Endothelial cell (in vitro differentiated cells): ENCODE results near the gene CELA2A. TPM values are rescaled to one million over a fixed set of nuclear protein-coding genes. Genes with fewer than 3 reads are reported as not detected.
"Not testable (repeated sequence)": the region's sequence is repeated elsewhere in the genome, so short reads cannot be mapped to it uniquely, and the experiment has no call there.

Source experiments
- DNase-seq: peaks from one replicate; pipeline ENCODE4 v3.0.0; 2021; ENCODE audit warnings: low spot score
- H3K27ac Mint-ChIP-seq: one replicate; pipeline ENCODE4 v1.8.0; 2021; ENCODE audit warnings: mixed read lengths, inconsistent platforms; ENCODE audit not compliant: unreplicated experiment
- H3K27me3 Mint-ChIP-seq: one replicate; pipeline ENCODE4 v1.8.0; 2021; ENCODE audit warnings: mild to moderate bottlenecking, moderate library complexity, mixed read lengths, inconsistent platforms; ENCODE audit not compliant: unreplicated experiment
- H3K36me3 Mint-ChIP-seq: one replicate; pipeline ENCODE4 v1.8.0; 2021; ENCODE audit warnings: mild to moderate bottlenecking, low read depth, mixed read lengths, inconsistent platforms; ENCODE audit not compliant: unreplicated experiment
- H3K4me1 Mint-ChIP-seq: one replicate; pipeline ENCODE4 v1.8.0; 2021; ENCODE audit warnings: mild to moderate bottlenecking, mixed read lengths, inconsistent platforms; ENCODE audit not compliant: unreplicated experiment
- H3K4me3 Mint-ChIP-seq: one replicate; pipeline ENCODE4 v1.8.0; 2021; ENCODE audit warnings: mild to moderate bottlenecking, mixed read lengths, inconsistent platforms; ENCODE audit not compliant: unreplicated experiment
- H3K9me3 Mint-ChIP-seq: one replicate; pipeline ENCODE4 v1.8.0; 2021; ENCODE audit warnings: mixed read lengths, inconsistent platforms; ENCODE audit not compliant: unreplicated experiment
- CTCF ChIP-seq: fragments of 200-600 bp; sonication (generic); IDR thresholded peaks from one replicate; pipeline ENCODE4 v1.5.0; 2021; ENCODE audit warnings: antibody characterized with exemption; ENCODE audit not compliant: unreplicated experiment
- total RNA-seq: library from RNA; stranded (reverse); fragmentation: NEBNext Ultra II Directional; extraction: Animal tissue kit (Norgen Biotek cat#: 25700); gene quantifications from one replicate; pipeline ENCODE4 v1.2.1, GENCODE V29; 2021; ENCODE audit not compliant: unreplicated experiment

Gene CELA2A
- total RNA-seq, 1 donor from 2014 or later: not detected

DNA sequence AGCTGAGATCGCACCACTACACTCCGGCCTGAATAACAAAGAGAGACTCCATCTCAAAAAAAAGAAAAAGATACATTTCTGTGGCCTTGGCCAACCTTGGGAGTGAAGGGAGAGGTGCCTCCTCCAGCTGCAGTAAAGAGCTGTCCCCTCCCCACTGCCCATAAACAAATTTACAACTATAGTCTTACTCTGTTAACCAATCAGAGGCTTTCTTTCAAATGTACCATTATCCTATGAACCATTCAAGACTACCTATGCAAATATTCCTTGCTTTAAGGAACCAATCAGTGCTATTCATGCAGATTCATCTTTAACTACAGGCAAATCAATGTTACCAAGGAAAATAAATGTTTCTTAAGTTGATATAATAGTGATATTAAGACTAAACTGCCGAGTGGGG, 20.4 kb downstream of the CELA2A start:
- Mint-ChIP-seq H3K27me3 (peaks cover 2% of the 10 kb centered on the region), H3K4me1 (no peaks in the 10 kb centered on the region), H3K4me3 (no peak overlapping the region), H3K36me3 (no peaks in the 10 kb centered on the region), H3K27ac (no peak overlapping the region), H3K9me3 (no peaks in the 10 kb centered on the region)
- TF ChIP-seq CTCF: no peak
- no peak for DNase-seq

- no peak for TF ChIP-seq CTCF
- Mint-ChIP-seq H3K4me1 (no peaks in the 10 kb centered on the region), H3K36me3 (no peaks in the 10 kb centered on the region), H3K27me3 (peaks cover 2% of the 10 kb centered on the region), H3K27ac (no peak overlapping the region), H3K4me3 (no peak overlapping the region), H3K9me3 (no peaks in the 10 kb centered on the region)
- no peak for DNase-seq
These were observed 21.2 kb downstream of the CELA2A start for GRCh38 chr1:15477646-15478212.

DNA sequence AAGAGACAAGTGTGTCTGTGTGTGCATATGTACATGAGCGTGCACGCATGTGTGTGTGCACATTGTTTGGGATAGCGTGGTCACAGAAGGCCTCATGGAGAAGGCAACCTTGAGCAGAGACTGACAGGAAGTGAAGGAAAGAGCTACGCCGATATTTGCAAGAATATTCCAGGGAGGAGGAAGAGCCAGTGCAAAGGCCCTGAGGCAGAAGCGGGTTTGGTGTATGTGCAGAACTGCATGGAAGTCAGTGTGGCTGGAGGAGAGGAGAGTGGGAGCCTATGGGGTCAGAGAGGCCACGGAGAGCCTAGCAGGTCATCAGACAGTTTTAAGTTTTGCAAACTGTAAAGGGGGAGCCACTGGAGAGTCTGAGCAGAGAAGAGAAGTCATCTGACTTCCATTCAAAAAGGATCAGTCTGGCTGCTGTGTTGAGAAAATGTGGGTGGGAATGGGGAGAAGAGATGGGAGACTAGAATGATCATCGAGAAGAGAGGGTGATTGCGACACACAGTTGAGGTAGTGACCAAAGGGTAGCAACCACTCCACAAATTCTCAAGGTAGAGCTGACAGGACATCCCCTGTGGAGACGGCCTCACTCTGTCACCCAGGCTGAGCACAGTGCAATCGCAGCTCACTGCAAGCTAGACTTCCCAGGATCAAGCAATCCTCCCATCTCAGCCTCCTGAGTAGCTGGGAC, 23.3 kb downstream of the CELA2A start:
- H3K27me3 Mint-ChIP-seq: no peaks in the 10 kb centered on the region
- no peak for TF ChIP-seq CTCF
- H3K36me3 Mint-ChIP-seq: peaks cover 4% of the 10 kb centered on the region
- H3K9me3 Mint-ChIP-seq: no peaks in the 10 kb centered on the region
- DNase-seq: no peak
- no peak overlapping the region for H3K27ac Mint-ChIP-seq
- H3K4me3 Mint-ChIP-seq: no peak overlapping the region
- H3K4me1 Mint-ChIP-seq: no peaks in the 10 kb centered on the region

- not testable (repeated sequence) for H3K9me3 Mint-ChIP-seq, H3K27ac Mint-ChIP-seq, H3K4me1 Mint-ChIP-seq, H3K36me3 Mint-ChIP-seq, DNase-seq, H3K4me3 Mint-ChIP-seq, H3K27me3 Mint-ChIP-seq
These were observed 25.9 kb downstream of the CELA2A start for GRCh38 chr1:15482455-15482854.

DNA sequence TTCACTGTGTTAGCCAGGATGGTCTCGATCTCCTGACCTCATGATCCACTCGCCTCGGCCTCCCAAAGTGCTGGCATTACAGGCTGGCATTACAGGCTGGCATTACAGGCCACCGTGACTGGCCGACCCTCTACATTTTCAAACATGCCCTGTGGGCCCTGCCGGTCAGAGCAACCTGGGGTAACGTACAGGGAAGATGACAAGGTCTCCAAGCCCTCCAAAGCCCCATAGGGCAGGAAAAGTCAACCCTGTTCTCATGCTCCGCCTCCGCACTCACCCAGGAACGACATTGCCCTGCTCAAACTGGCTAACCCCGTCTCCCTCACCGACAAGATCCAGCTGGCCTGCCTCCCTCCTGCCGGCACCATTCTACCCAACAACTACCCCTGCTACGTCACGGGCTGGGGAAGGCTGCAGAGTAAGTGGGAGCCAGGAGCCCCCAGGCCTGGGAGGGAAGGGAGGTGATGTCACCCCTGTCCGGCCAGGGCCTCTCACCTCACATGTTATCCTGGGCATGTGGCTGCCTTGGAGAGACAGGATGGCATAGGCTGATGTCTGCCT, 26.5 kb downstream of the CELA2A start:
- not testable (repeated sequence) for H3K27ac Mint-ChIP-seq, H3K4me1 Mint-ChIP-seq, H3K27me3 Mint-ChIP-seq, H3K4me3 Mint-ChIP-seq, DNase-seq, H3K36me3 Mint-ChIP-seq, H3K9me3 Mint-ChIP-seq

DNA sequence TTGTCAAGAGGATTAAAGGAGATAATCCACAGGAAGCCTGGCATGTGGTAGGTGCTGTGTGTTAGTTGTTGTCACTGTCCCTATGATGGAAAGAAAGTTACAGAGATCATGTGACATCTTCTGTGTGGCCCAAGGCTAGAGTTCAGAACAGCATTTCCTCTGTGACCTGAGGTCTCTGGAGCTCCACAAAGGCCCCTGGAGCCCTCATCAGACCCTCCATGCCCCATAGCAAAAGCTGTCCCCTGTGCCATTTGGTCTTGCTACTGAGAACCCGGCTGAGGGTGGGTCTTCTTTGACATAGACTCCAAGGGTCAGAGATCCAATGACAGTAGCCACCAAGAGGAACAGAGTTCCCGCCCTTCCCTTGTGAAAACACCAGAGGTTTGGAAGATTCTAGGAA, 27.4 kb downstream of the CELA2A start:
- Mint-ChIP-seq H3K36me3 (peaks cover 4% of the 10 kb centered on the region), H3K4me3 (no peak overlapping the region), H3K27ac (no peak overlapping the region), H3K9me3 (no peaks in the 10 kb centered on the region), H3K4me1 (no peaks in the 10 kb centered on the region), H3K27me3 (no peaks in the 10 kb centered on the region)
- TF ChIP-seq CTCF: no peak
- no peak for DNase-seq

DNA sequence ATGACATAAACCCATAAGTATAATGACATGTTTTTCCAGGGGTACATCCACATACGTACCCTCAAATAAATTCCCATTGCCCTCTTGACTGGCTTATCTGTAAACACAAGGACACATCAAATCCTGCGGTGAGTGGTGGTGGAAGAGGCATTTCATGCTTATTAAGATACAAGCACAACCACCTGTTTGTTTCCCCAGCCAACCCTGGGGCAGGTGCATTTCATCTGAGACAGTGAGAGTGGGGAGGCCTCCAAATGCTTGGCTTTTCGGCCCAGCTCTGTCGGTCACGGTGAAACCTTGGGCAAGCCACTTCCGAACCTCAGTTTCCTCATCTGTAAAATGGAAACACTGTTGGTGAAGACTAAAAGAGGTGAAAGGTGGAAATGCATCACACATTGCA, 27.9 kb downstream of the CELA2A start:
- H3K27me3 Mint-ChIP-seq, H3K36me3 Mint-ChIP-seq, H3K9me3 Mint-ChIP-seq, DNase-seq, H3K4me1 Mint-ChIP-seq, H3K4me3 Mint-ChIP-seq, H3K27ac Mint-ChIP-seq: not testable (repeated sequence)
